GM11168 (cell line): Measurements from ENCODE around the gene GPAT3.

Experiments
- in situ Hi-C: fragments of 300-500 bp; cut with MboI; formaldehyde crosslinking; loops from one replicate; pipeline ENCODE4 v1.12.0; 2022; ENCODE audit warnings: low sequenced_read_pairs; ENCODE audit not compliant: unreplicated experiment

Gene GPAT3

DNA sequence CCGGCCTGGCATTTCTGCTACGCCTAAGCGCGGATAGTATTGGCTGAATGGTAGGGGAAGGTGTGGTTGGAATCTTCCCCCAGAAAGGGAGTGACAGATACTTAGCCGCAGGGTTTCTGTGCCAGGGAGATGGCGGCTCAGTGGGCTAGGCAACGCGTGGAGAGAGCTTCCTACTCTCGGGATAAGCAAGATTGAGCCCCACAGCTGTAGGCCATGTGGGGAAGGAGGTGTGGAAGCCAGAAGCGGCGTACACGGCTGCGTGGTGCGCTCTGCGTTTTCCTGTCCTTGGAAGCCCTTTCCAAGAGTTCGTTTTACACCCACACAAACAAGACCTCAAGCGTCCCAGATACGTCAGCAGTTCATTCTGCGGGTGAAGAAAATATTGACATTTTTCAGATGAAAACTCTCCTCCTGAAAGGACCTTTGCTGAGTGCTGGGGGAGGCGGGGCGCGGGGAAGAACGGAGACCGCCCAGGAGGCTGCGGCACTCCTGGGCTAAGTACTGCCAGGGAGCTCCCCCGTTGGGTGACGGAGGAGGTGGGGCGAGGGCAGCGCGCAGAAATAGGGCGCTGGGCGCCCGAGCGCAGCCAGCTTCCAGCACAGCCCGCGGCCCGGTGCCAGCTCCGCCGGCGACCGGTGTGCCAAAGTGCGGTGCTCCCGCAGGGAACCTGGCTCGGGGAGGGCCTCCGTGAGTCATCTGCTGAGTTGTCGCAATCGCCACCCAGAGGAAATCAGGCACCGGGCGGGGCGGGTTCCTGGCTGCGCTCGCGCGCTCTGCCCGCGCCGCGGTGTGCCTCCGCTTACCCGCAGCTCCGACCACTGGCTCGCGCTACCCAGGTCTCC, at the start of gene GPAT3:
TSS of gene GPAT3 (plus strand) at position 589 of the 842 bp plus-strand sequence. CDS start 515 bp downstream, outside the sequence.
- in situ Hi-C loops = no loop called here

DNA sequence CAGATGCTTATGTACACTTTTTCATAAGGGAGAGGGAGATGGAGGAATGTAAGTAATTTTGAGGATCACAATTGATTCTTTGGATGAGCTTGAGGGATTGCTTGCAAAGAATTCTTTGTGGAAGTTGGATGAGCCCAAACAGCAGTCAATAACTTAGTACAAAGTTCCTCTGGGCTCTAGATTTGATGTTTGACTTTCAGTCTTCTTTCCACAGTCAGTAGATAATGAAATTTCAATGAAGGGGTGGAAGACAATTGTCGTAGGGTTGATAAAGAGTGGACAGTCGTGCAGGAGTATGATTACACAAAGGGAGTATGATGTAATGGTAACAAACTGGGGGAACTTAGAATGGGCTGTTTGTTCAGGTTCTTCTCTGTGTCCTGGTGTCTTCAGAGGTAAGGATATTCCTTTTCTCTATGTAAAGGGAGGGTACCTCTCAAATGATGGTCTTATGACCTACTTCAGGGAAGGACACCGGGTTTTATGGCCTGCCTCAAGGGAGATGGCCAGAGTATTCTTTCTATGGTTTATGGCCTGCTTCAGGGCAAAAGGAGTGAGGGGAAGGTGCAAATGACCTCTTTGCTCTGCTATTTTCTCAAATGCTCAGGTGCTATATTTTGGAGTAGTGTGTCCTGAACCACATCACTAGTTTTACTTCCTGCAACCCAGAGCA, 49.3 kb upstream of the GPAT3 start:
- in situ Hi-C loops = no loop called here

DNA sequence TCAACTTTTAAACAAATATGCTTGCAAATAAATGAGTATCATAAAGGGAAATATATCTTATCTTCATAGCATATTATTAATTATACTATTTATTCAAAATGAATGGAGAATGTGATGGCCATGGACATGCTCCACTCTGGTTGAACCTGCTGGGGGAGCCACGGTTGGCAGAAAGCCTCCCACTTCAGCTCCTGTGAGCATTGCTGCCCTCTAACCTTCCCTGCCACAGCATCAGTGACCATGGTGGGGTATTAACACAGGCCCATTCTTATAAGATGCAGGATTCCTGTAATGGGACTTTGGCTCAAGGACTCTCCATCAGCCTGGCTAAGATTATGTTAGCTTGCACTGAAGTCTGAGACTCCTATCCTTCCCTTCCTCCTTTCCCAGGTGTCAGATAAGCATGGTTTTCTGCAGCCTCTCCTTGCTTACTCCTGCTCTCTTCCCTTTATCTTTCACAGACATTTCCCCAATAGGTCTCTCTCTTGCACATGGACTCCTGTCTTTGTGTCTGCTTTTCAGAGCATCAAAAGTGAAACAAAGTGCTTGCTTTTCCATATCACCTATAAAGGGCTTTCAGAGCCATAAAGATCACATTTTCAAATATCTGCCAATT, 46.1 kb upstream of the GPAT3 start:
- in situ Hi-C loops = no loop called here

GRCh38 chr4:83490876-83491450, 44.9 kb upstream of the GPAT3 start:
- in situ Hi-C loops = no loop called here

DNA sequence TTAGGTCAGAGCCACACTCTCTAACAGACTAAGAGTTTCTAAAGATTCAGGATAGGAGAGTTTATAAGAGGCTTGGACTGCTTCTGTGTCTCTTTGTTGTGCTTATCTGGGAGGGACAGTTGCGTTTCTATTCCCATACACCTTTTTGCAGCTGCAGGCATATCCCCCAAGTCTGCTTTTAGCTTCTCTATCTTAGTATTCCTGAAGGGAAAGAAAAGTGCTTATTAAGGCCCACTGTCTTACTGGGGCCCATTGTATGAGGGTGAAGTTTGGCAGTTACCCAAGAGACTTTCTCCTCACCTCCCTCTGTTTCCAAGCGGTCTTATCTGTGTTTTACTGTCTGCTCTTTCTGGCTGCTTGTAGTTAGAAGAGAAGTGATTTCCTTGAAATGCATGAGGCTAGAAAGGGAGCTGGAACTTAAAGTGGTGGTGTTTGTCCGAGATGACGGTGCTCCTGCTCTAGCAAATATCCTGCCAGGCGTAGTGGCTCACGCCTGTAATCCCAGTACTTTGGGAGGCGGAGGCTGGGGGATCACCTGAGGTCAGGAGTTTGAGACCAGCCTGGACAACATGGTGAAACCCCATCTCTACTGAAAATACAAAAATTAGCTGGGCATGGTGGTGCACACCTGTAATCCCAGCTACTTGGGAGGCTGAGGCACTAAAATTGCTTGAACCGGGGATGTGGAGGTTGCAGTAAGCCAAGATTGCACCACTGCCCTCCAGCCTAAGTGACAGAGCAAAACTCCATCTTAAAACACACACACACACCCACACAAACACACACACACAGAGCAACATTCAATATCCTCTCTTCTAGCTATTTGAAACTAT, 39.6 kb upstream of the GPAT3 start:
- in situ Hi-C loops = loop anchor here (5.0 kb wide), 1 partner anchor 136 kb away; no protein-coding TSS in a partner anchor

DNA sequence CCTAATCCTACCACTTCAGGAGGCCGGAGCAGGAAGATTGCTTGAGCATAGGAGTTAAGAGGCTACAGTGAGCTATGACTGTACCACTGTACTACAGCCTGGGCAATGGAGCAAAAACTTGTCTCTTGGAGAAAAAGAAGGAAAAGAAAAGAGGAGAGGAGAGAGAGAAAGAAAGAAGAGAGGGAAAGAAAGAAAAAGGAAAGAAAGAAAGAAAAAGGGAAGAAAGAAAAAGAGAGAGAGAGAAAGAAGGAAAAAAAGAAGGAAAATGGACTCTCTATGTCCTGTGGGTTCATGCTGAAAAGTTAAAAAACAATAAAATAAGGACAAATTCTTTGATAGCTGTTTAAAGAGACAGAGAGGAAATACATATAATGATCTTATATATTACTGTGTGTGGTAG, 37.7 kb upstream of the GPAT3 start:
- in situ Hi-C loops = loop anchor here (5.0 kb wide), 1 partner anchor 134 kb away; no protein-coding TSS in a partner anchor

GRCh38 chr4:83501671-83502070, 34.2 kb upstream of the GPAT3 start:
- in situ Hi-C loops = loop anchor here (25.0 kb wide), 1 partner anchor 986 kb away; the partner anchor contains the start of gene NKX6-1

- in situ Hi-C loops = loop anchor here (25.0 kb wide), 1 partner anchor 983 kb away; the partner anchor contains the start of gene NKX6-1
Observed at GRCh38 chr4:83503974-83504373, 31.9 kb upstream of the GPAT3 start.

DNA sequence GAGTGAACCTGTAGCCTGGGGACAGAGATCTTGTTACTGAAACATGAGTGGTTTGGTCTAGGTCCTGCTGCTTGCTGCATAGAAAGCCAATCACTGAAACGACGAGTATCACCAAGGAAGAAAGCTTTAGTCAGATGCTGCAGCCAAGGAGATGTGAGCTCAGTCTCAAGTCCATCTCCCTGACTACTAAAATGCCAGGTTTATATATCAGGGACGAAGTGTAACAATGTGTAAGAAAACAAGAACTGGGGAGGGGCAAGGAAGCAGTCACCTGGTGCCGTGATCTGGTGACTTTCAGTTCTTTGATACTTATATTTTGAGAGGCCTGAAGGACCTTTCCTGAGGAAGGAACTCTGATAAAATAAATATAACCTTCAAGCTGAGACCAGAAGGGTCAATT, 31.4 kb upstream of the GPAT3 start:
- in situ Hi-C loops = loop anchor here (25.0 kb wide), 1 partner anchor 983 kb away; the partner anchor contains the start of gene NKX6-1

DNA sequence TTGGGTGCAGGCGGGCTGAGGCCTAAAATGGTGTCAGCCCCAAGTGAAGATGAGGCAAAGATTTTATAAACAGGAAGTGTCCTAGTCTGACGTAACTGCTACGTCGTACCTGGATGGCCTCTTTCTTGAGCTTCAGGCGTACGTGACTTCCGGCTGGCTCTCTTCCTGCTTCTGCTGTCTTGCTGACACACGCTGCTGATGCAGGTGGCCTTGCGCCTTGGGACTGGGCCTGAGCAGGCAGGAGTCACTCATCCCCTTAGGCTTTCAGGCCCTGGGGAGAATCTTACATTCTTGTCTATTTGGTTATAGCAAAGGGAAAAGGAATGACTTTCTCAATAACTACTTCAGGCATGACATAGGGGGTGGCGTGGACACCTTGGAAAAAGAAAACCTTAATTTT, 30.9 kb upstream of the GPAT3 start:
- in situ Hi-C loops = loop anchor here (25.0 kb wide), 1 partner anchor 982 kb away; the partner anchor contains the start of gene NKX6-1

- in situ Hi-C loops = loop anchor here (25.0 kb wide), 1 partner anchor 978 kb away; the partner anchor contains the start of gene NKX6-1
Observed at GRCh38 chr4:83509156-83509585, 26.7 kb upstream of the GPAT3 start.

DNA sequence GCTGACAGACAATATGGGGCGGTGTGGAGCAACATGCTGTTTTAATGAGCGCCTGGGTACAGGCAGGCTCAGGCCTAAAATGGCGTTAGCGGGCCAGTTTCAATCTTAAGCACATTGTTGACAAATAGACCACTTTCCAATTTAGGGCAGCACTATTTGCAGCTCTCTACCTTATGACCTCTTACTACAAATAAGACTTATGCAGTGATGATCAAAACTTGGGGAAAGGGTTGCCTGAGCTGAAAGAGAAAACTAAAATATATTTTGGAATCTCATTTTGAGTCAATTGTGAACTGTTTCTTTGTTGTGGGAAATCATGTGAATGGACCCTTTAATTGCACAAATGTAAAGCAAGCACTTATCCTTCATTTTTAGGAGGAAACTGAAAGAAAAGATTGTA, 25.5 kb upstream of the GPAT3 start:
- in situ Hi-C loops = loop anchor here (25.0 kb wide), 1 partner anchor 977 kb away; the partner anchor contains the start of gene NKX6-1

GRCh38 chr4:83516042-83516772, 19.7 kb upstream of the GPAT3 start:
- in situ Hi-C loops = loop anchor here (25.0 kb wide), 1 partner anchor 971 kb away; the partner anchor contains the start of gene NKX6-1

- in situ Hi-C loops = loop anchor here (25.0 kb wide), 1 partner anchor 965 kb away; the partner anchor contains the start of gene NKX6-1
Observed at GRCh38 chr4:83522239-83522638, 13.7 kb upstream of the GPAT3 start.

GRCh38 chr4:83527671-83528070, 8.2 kb upstream of the GPAT3 start:
- in situ Hi-C loops = no loop called here

- in situ Hi-C loops = no loop called here
Observed at GRCh38 chr4:83536362-83537272, 709 bp downstream of the GPAT3 start.

- in situ Hi-C loops = no loop called here
Observed at GRCh38 chr4:83542225-83542624, 6.3 kb downstream of the GPAT3 start.
